ENCODE data around the gene TLE3.

DNA sequence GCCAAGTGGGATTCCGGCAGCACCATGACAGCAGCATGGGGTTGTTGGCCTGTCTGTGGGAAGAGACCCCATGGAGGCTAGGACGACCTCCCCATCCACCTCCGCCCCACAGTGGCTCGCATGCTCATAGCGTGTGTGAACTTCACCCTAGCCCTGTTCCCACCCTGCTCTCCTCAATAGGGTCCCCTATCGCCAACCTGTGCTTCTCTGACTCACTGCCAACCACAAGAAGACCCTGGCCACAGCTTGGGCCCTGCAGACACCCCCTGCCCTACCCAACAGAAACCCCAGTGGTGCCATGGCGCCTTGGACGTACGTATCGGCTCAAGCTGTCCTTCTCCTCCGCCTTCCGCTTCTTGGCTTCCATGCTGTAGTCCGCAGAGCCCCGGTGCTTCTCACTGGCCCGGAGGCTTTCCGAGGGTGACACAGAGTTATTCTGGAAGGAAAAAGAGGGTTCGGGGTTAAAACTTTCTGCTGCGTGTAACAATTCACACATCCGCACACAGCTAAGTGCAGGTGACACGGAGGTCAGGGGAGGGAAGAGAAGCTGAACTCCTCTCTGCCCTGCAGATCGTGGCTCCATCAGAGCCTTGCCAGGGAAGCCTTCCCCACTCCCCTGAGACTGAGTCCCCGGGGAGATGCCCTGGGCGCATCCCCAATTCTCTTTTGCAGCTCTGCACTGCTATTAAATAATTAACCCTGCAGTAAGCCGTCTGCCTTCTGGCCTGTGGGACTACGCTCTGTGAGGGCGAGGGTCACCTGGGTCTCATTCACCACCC, 37.3 kb downstream of the TLE3 start:
- TF ChIP-seq, protein P1, sequence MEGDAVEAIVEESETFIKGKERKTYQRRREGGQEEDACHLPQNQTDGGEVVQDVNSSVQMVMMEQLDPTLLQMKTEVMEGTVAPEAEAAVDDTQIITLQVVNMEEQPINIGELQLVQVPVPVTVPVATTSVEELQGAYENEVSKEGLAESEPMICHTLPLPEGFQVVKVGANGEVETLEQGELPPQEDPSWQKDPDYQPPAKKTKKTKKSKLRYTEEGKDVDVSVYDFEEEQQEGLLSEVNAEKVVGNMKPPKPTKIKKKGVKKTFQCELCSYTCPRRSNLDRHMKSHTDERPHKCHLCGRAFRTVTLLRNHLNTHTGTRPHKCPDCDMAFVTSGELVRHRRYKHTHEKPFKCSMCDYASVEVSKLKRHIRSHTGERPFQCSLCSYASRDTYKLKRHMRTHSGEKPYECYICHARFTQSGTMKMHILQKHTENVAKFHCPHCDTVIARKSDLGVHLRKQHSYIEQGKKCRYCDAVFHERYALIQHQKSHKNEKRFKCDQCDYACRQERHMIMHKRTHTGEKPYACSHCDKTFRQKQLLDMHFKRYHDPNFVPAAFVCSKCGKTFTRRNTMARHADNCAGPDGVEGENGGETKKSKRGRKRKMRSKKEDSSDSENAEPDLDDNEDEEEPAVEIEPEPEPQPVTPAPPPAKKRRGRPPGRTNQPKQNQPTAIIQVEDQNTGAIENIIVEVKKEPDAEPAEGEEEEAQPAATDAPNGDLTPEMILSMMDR (conservative IDR thresholded peaks at IDR 0.05; ENCODE audit: low read depth, low read length) = no peak
- no peak for TF ChIP-seq MAFK (IDR thresholded peaks at IDR 0.05; ENCODE audit: low read depth, low read length)
- no peak for TF ChIP-seq POLR2A (IDR thresholded peaks at IDR 0.05; ENCODE audit: low read depth, low read length)
- no peak for TF ChIP-seq MXI1 (IDR thresholded peaks at IDR 0.05; ENCODE audit: borderline replicate concordance, low read depth, low read length)
- TF ChIP-seq RCOR1 (IDR thresholded peaks at IDR 0.05; ENCODE audit: insufficient replicate concordance, low read length) = no peak
- no peak for TF ChIP-seq RAD21 (IDR thresholded peaks at IDR 0.05; ENCODE audit: low read length)
